Trophoblast cell (in vitro differentiated cells and primary cell): ENCODE measurements around the gene PHF21A.
"Not testable (repeated sequence)": the region's sequence is repeated elsewhere in the genome, so short reads cannot be mapped to it uniquely, and the experiment has no call there.

ENCODE experiments used
- DNase-seq, 2 donors: peaks; one replicate each; pipeline ENCODE4 v3.0.0-alpha.2; 2016
- H2AFZ ChIP-seq: 2 replicates; pipeline ENCODE4 v1.6.1; 2013; ENCODE audit warnings: low read length, moderate library complexity, mild to moderate bottlenecking; ENCODE audit not compliant: insufficient read depth, poor library complexity
- H2AK5ac ChIP-seq: 2 replicates; pipeline ENCODE4 v1.6.1; 2013; ENCODE audit warnings: mild to moderate bottlenecking, low read length
- H2BK120ac ChIP-seq: 2 replicates; pipeline ENCODE4 v1.6.1; 2013; ENCODE audit warnings: low read length, mild to moderate bottlenecking, moderate library complexity; ENCODE audit not compliant: insufficient read depth, poor library complexity
- H2BK12ac ChIP-seq: 2 replicates; pipeline ENCODE4 v1.6.1; 2013; ENCODE audit warnings: mild to moderate bottlenecking, low read length, moderate library complexity
- H2BK5ac ChIP-seq: 2 replicates; pipeline ENCODE4 v1.6.1; 2013; ENCODE audit warnings: low read length, low read depth, moderate library complexity, mild to moderate bottlenecking; ENCODE audit not compliant: poor library complexity
- H3K14ac ChIP-seq: 2 replicates; pipeline ENCODE4 v1.6.1; 2013; ENCODE audit warnings: mild to moderate bottlenecking, low read length
- H3K18ac ChIP-seq: 2 replicates; pipeline ENCODE4 v1.6.1; 2013; ENCODE audit warnings: mild to moderate bottlenecking, low read length
- H3K23ac ChIP-seq: 2 replicates; pipeline ENCODE4 v1.6.1; 2013; ENCODE audit warnings: low read length
- H3K27ac ChIP-seq: 2 replicates; pipeline ENCODE4 v1.5.1; 2013; ENCODE audit warnings: low read depth, mild to moderate bottlenecking, inconsistent platforms, low read length, moderate library complexity
- H3K27me3 ChIP-seq: 2 replicates; pipeline ENCODE4 v1.6.1; 2013; ENCODE audit warnings: inconsistent platforms, mild to moderate bottlenecking, low read length, moderate library complexity; ENCODE audit not compliant: insufficient read depth
- H3K36me3 ChIP-seq, 2 experiments: 1 replicate in 1 of 2; 2 replicates in 1 of 2; pipeline ENCODE4 v1.6.1; 2013; ENCODE audit warnings: low read length in 2 of 2, mild to moderate bottlenecking in 2 of 2, moderate library complexity in 1 of 2; ENCODE audit not compliant: insufficient read depth in 2 of 2, control insufficient read depth in 1 of 2
- H3K4ac ChIP-seq: 2 replicates; pipeline ENCODE4 v1.6.1; 2013; ENCODE audit warnings: low read depth, mild to moderate bottlenecking, low read length, moderate library complexity
- H3K4me1 ChIP-seq, 2 experiments: 1 replicate in 1 of 2; 2 replicates in 1 of 2; pipeline ENCODE4 v1.6.1; 2013; ENCODE audit warnings: low read length in 2 of 2, mild to moderate bottlenecking in 2 of 2, moderate library complexity in 1 of 2; ENCODE audit not compliant: insufficient read depth in 2 of 2, control insufficient read depth in 1 of 2
- H3K4me2 ChIP-seq: 2 replicates; pipeline ENCODE4 v1.6.1; 2013; ENCODE audit warnings: inconsistent platforms, mild to moderate bottlenecking, low read length, moderate library complexity
- H3K4me3 ChIP-seq: 2 replicates; pipeline ENCODE4 v1.5.1; 2013; ENCODE audit warnings: mild to moderate bottlenecking, low read depth, low read length, inconsistent platforms
- H3K79me1 ChIP-seq: one replicate; pipeline ENCODE4 v1.6.1; 2013; ENCODE audit warnings: low read length
- H3K79me2 ChIP-seq: 2 replicates; pipeline ENCODE4 v1.6.1; 2013; ENCODE audit warnings: low read length, mild to moderate bottlenecking; ENCODE audit not compliant: control insufficient read depth, insufficient read depth, poor library complexity
- H3K9ac ChIP-seq: 2 replicates; pipeline ENCODE4 v1.6.1; 2013; ENCODE audit warnings: mild to moderate bottlenecking, low read length
- H3K9me3 ChIP-seq: 2 replicates; pipeline ENCODE4 v1.6.1; 2013; ENCODE audit warnings: low read depth, mild to moderate bottlenecking, control low read depth, inconsistent platforms, low read length; ENCODE audit not compliant: insufficient read depth
- H4K12ac ChIP-seq: 2 replicates; pipeline ENCODE4 v1.6.1; 2013; ENCODE audit warnings: low read depth, mild to moderate bottlenecking, low read length, moderate library complexity
- H4K8ac ChIP-seq: 2 replicates; pipeline ENCODE4 v1.6.1; 2013; ENCODE audit warnings: low read depth, mild to moderate bottlenecking, low read length, moderate library complexity
- H4K91ac ChIP-seq: one replicate; pipeline ENCODE4 v1.6.1; 2013; ENCODE audit warnings: low read depth, mild to moderate bottlenecking, low read length, moderate library complexity
- WGBS: extraction: QIAGEN DNeasy Blood & Tissue Kit; methylation state at CpG from one replicate; pipeline ENCODE4 v1.1.7; 2013; ENCODE audit warnings: missing lambda C conversion rate; ENCODE audit not compliant: insufficient read length, insufficient coverage; ENCODE audit errors: extremely low coverage; 5-methylcytosine and 5-hydroxymethylcytosine counted together

The PHF21A gene

GRCh38 chr11:46118702-46119351 lies 2.4 kb downstream of the PHF21A start:
- peak in 1 of 2 donors; percentile 62 for DNase-seq
- no peak overlapping the region for H3K23ac ChIP-seq
- H3K27ac ChIP-seq = peak overlapping the region; percentile 12
- H2BK120ac ChIP-seq = no peak overlapping the region
- H4K12ac ChIP-seq = no peak overlapping the region
- H4K91ac ChIP-seq = no peak overlapping the region
- no peak overlapping the region for H2AK5ac ChIP-seq
- 100% methylated on average over 1 of the region's 6 CpGs for whole genome bisulfite sequencing
- H3K4me3 ChIP-seq = no peak overlapping the region
- no peak overlapping the region for H3K9ac ChIP-seq
- no peak overlapping the region for H4K8ac ChIP-seq
- no peaks in the 10 kb centered on the region for H3K9me3 ChIP-seq
- peaks cover 10% of the 10 kb centered on the region for H3K79me2 ChIP-seq
- H2BK5ac ChIP-seq = no peak overlapping the region
- H3K4me1 ChIP-seq = peaks cover 0 to 3% of the 10 kb centered on the region in 2 experiments
- peak overlapping the region; percentile 75 for H3K4me2 ChIP-seq
- H3K14ac ChIP-seq = no peak overlapping the region
- H3K79me1 ChIP-seq = peaks cover 17% of the 10 kb centered on the region
- H3K27me3 ChIP-seq = no peaks in the 10 kb centered on the region
- H3K36me3 ChIP-seq = no peaks in the 10 kb centered on the region
- H2AFZ ChIP-seq = peak overlapping the region; percentile 54
- H3K18ac ChIP-seq = no peak overlapping the region
- no peak overlapping the region for H2BK12ac ChIP-seq
- no peak overlapping the region for H3K4ac ChIP-seq

- peaks cover 17% of the 10 kb centered on the region for H3K79me1 ChIP-seq
- H3K18ac ChIP-seq = no peak overlapping the region
- H3K4me3 ChIP-seq = no peak overlapping the region
- no peak overlapping the region for H2BK12ac ChIP-seq
- no peaks in the 10 kb centered on the region for H3K27me3 ChIP-seq
- H3K4ac ChIP-seq = no peak overlapping the region
- peaks cover 10% of the 10 kb centered on the region for H3K79me2 ChIP-seq
- H3K23ac ChIP-seq = no peak overlapping the region
- H3K14ac ChIP-seq = no peak overlapping the region
- no peak overlapping the region for H4K91ac ChIP-seq
- H2AK5ac ChIP-seq = no peak overlapping the region
- no peak overlapping the region for H2BK120ac ChIP-seq
- H3K4me2 ChIP-seq = no peak overlapping the region
- H3K36me3 ChIP-seq = no peaks in the 10 kb centered on the region
- no peak overlapping the region for H2AFZ ChIP-seq
- H3K9ac ChIP-seq = no peak overlapping the region
- H3K27ac ChIP-seq = no peak overlapping the region
- no peak overlapping the region for H2BK5ac ChIP-seq
- H4K8ac ChIP-seq = no peak overlapping the region
- peaks cover 0 to 3% of the 10 kb centered on the region in 2 experiments for H3K4me1 ChIP-seq
- no peak for DNase-seq
- no peaks in the 10 kb centered on the region for H3K9me3 ChIP-seq
- no peak overlapping the region for H4K12ac ChIP-seq
These were observed 3.4 kb downstream of the PHF21A start for GRCh38 chr11:46117842-46118241.

GRCh38 chr11:46116712-46117037 lies 4.6 kb downstream of the PHF21A start:
- H3K4me2 ChIP-seq, H2BK12ac ChIP-seq, H3K9ac ChIP-seq, H3K14ac ChIP-seq, DNase-seq, H2BK5ac ChIP-seq, H3K23ac ChIP-seq, H3K9me3 ChIP-seq, H2AFZ ChIP-seq, H3K4ac ChIP-seq, H3K36me3 ChIP-seq, H3K27ac ChIP-seq, H3K4me3 ChIP-seq, H4K91ac ChIP-seq, H4K8ac ChIP-seq, H3K4me1 ChIP-seq, H4K12ac ChIP-seq, H2BK120ac ChIP-seq, H2AK5ac ChIP-seq, H3K79me2 ChIP-seq, H3K18ac ChIP-seq, H3K27me3 ChIP-seq: not testable (repeated sequence)
- no CpG with 5 or more reads among the region's 10 CpGs for WGBS
- peaks cover 14% of the 10 kb centered on the region for H3K79me1 ChIP-seq

DNA sequence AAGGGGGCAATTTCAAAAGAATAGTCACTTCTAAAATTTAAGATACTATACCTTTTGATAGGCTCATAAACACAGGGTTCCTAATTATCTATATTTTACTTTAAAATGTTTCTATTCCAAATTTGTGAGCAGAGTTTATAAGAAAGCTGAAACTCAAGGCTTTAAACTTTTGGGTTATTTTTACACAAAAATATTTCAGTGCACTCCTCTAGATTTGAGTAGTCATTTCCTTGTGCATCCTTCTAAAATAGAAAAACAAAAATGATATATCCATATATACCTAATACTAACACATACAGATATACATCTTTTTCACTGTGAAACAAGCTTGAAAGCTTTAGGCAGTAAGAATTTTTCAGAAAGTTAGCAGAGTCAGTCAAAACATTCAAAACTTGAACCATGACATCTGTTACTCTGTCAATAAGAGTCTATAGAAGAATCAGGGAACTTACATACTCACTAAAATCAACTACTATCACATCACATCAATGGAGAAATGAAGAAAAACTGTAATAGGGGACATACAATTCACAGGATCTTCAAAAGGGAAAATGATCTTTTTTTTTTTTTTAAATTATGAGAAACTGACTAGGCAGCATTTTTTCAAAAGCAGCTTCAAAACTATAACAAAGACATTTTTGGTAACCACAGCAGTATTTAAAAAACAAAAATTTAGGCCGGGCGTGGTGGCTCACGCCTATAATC lies 5.1 kb downstream of the PHF21A start:
- Histone ChIP-seq H2BK12ac (no peak overlapping the region), H2BK120ac (no peak overlapping the region), H4K8ac (no peak overlapping the region), H3K4me2 (no peak overlapping the region), H3K4me3 (no peak overlapping the region), H3K23ac (no peak overlapping the region), H3K9ac (no peak overlapping the region), H3K14ac (no peak overlapping the region), H2AFZ (no peak overlapping the region), H3K79me2 (peaks cover 7% of the 10 kb centered on the region), H3K4me1 (peaks cover 0 to 3% of the 10 kb centered on the region in 2 experiments), H3K27me3 (no peaks in the 10 kb centered on the region), H3K4ac (no peak overlapping the region), H3K9me3 (no peaks in the 10 kb centered on the region), H3K18ac (no peak overlapping the region), H3K79me1 (peaks cover 13% of the 10 kb centered on the region), H3K36me3 (no peaks in the 10 kb centered on the region), H4K12ac (no peak overlapping the region), H3K27ac (no peak overlapping the region), H2AK5ac (no peak overlapping the region), H2BK5ac (no peak overlapping the region), H4K91ac (no peak overlapping the region)
- no CpG with 5 or more reads among the region's 3 CpGs for WGBS
- peak in 1 of 2 donors; percentile 55 for DNase-seq
